Stimulated activated CD8-positive, alpha-beta memory T cell treated with anti-CD3 and anti-CD28 coated beads, Interleukin-4, amount 100 ng/mL, for 4 hours (primary cell): ENCODE data around the gene GNB4.

Source experiments
- DNase-seq, 2 donors: peaks; one replicate each; pipeline ENCODE4 v3.0.0-alpha.2; 2020; ENCODE audit warnings: low read depth in 2 of 2, low spot score in 1 of 2

GNB4 gene

GRCh38 chr3:179451265-179452175, at the start of gene GNB4:
GNB4 (minus strand) TSS chr3:179451470; CDS start chr3:179426200, 25,270 bp downstream.
- peak in 1 of 2 donors; percentile 1 for DNase-seq

GRCh38 chr3:179495483-179495882, 44.2 kb upstream of the GNB4 start:
- DNase-seq: no peak

GRCh38 chr3:179493260-179493659, 42.0 kb upstream of the GNB4 start:
- DNase-seq: no peak

- DNase-seq: no peak
Observed at GRCh38 chr3:179488213-179488612, 36.9 kb upstream of the GNB4 start.

GRCh38 chr3:179486806-179487205, 35.5 kb upstream of the GNB4 start:
- no peak for DNase-seq

- DNase-seq: no peak
Observed at GRCh38 chr3:179482857-179483256, 31.6 kb upstream of the GNB4 start.

GRCh38 chr3:179476215-179476614, 24.9 kb upstream of the GNB4 start:
- DNase-seq: no peak

GRCh38 chr3:179474480-179474879, 23.2 kb upstream of the GNB4 start:
- no peak for DNase-seq

- DNase-seq: no peak
Observed at GRCh38 chr3:179473565-179473964, 22.3 kb upstream of the GNB4 start.

- no peak for DNase-seq
Observed at GRCh38 chr3:179464323-179465092, 13.2 kb upstream of the GNB4 start.

GRCh38 chr3:179463319-179463718, 12.0 kb upstream of the GNB4 start:
- no peak for DNase-seq

GRCh38 chr3:179460260-179460659, 9.0 kb upstream of the GNB4 start:
- no peak for DNase-seq

- no peak for DNase-seq
Observed at GRCh38 chr3:179455954-179456353, 4.7 kb upstream of the GNB4 start.

- DNase-seq: no peak
Observed at GRCh38 chr3:179454887-179455286, 3.6 kb upstream of the GNB4 start.

GRCh38 chr3:179453967-179454366, 2.7 kb upstream of the GNB4 start:
- no peak for DNase-seq

- DNase-seq: no peak
Observed at GRCh38 chr3:179452872-179453271, 1.6 kb upstream of the GNB4 start.

GRCh38 chr3:179452176-179452564, 900 bp upstream of the GNB4 start:
- no peak for DNase-seq

- DNase-seq: no peak
Observed at GRCh38 chr3:179450901-179451264, 387 bp downstream of the GNB4 start.

GRCh38 chr3:179450261-179450701, 989 bp downstream of the GNB4 start:
- no peak for DNase-seq

GRCh38 chr3:179449636-179450035, 1.6 kb downstream of the GNB4 start:
- no peak for DNase-seq

- DNase-seq: no peak
Observed at GRCh38 chr3:179447251-179447650, 4.0 kb downstream of the GNB4 start.

- no peak for DNase-seq
Observed at GRCh38 chr3:179446501-179446900, 4.8 kb downstream of the GNB4 start.
